Testis (tissue), 3 donors: ENCODE results near the gene TMC1. TPM values are rescaled to one million over a fixed set of nuclear protein-coding genes. Genes with fewer than 3 reads are reported as not detected.
"Not testable (repeated sequence)": the region's sequence is repeated elsewhere in the genome, so short reads cannot be mapped to it uniquely, and the experiment has no call there.

Experiments
- DNase-seq: peaks from one replicate; pipeline ENCODE4 v3.0.0-alpha.2; 2019
- H3K27ac ChIP-seq, 2 donors: fragments of 200-600 bp; sonication (generic); one replicate each; pipeline ENCODE4 v1.5.1; 2019
- H3K27me3 ChIP-seq: fragments of 200-600 bp; sonication (generic); one replicate; pipeline ENCODE4 v1.5.1; 2019
- H3K36me3 ChIP-seq: fragments of 200-600 bp; sonication (generic); one replicate; pipeline ENCODE4 v1.5.1; 2017; ENCODE audit warnings: low read depth; ENCODE audit errors: missing control alignments
- H3K4me1 ChIP-seq: fragments of 200-600 bp; sonication (generic); one replicate; pipeline ENCODE4 v1.5.1; 2019
- H3K4me3 ChIP-seq, 2 donors: fragments of 200-600 bp; sonication (generic); one replicate each; pipeline ENCODE4 v1.5.1; 2017 to 2019
- H3K9me3 ChIP-seq: fragments of 200-600 bp; sonication (generic); one replicate; pipeline ENCODE4 v1.5.1; 2017
- CTCF ChIP-seq, 3 experiments: fragments of 450-650 bp in 2 of 3; fragments of 200-600 bp in 1 of 3; sonication (generic) in 1 of 3; IDR thresholded peaks; one replicate each; pipeline ENCODE4 v1.5.1; 2016 to 2019; ENCODE audit warnings: antibody characterized with exemption in 3 of 3, mild to moderate bottlenecking in 2 of 3, moderate library complexity in 1 of 3
- POLR2A ChIP-seq: fragments of 450-650 bp; IDR thresholded peaks from one replicate; pipeline ENCODE4 v1.6.1; 2017; ENCODE audit warnings: antibody characterized with exemption, mild to moderate bottlenecking, moderate library complexity
- WGBS, 2 donors: methylation state at CpG; one replicate each; pipeline ENCODE4 v1.1.5; 2018; 5-methylcytosine and 5-hydroxymethylcytosine counted together
- intact Hi-C: fragments of 100-400 bp; cut with DNase I; formaldehyde crosslinking; loops from one replicate; pipeline ENCODE4 v1.15.1; 2023; ENCODE audit warnings: low total_unique reads
- polyA plus RNA-seq: library from polyadenylated mRNA; stranded (reverse); fragments of 350-450 nt; fragmentation: Illumina TruSeq; extraction: RNeasy Lipid Tissue Mini Kit (QIAGEN cat#74804); gene quantifications from one replicate; pipeline ENCODE4 v1.2.3, GENCODE V29; 2014; ENCODE audit warnings: low read depth, low replicate concordance; ENCODE audit not compliant: insufficient read depth
- total RNA-seq, 2 donors: library from RNA; depleted of rRNA; stranded (reverse); fragments of >200 nt; gene quantifications; one replicate each; pipeline ENCODE4 v1.2.3, GENCODE V29; 2016

Gene TMC1
- total and polyA plus RNA-seq, 3 donors from 2014 or later: 2.0 to 5.4 (median 3.0) TPM

GRCh38 chr9:72790989-72791388, 269.6 kb downstream of the TMC1 start:
- no peaks in the 10 kb centered on the region for H3K9me3 ChIP-seq
- TF ChIP-seq POLR2A (no peak), CTCF (IDR thresholded peaks at IDR 0.05) (no peak)
- intact Hi-C loops: no loop called here
- 86 to 90% methylated on average over 4 of the region's 4 CpGs for WGBS, 2 donors
- H3K4me1 ChIP-seq: no peaks in the 10 kb centered on the region
- no peak overlapping the region for H3K27ac ChIP-seq
- no peaks in the 10 kb centered on the region for H3K27me3 ChIP-seq
- no peak for DNase-seq
- no peak overlapping the region for H3K4me3 ChIP-seq
- no peaks in the 10 kb centered on the region for H3K36me3 ChIP-seq

GRCh38 chr9:72791436-72791835, 270.0 kb downstream of the TMC1 start:
- 64 to 65% methylated on average over 1 of the region's 1 CpG for WGBS, 2 donors
- Histone ChIP-seq H3K4me1 (no peaks in the 10 kb centered on the region), H3K27me3 (no peaks in the 10 kb centered on the region), H3K4me3 (no peak overlapping the region), H3K27ac (no peak overlapping the region), H3K9me3 (no peaks in the 10 kb centered on the region), H3K36me3 (no peaks in the 10 kb centered on the region)
- DNase-seq: no peak
- intact Hi-C loops: no loop called here
- TF ChIP-seq CTCF (IDR thresholded peaks at IDR 0.05) (no peak), POLR2A (no peak)

GRCh38 chr9:72794946-72795345, 273.5 kb downstream of the TMC1 start:
- DNase-seq: no peak
- no peak overlapping the region for H3K27ac ChIP-seq
- H3K36me3 ChIP-seq: no peaks in the 10 kb centered on the region
- TF ChIP-seq POLR2A (no peak), CTCF (IDR thresholded peaks at IDR 0.05) (no peak)
- no peaks in the 10 kb centered on the region for H3K4me1 ChIP-seq
- intact Hi-C loops: no loop called here
- no peaks in the 10 kb centered on the region for H3K27me3 ChIP-seq
- no peak overlapping the region for H3K4me3 ChIP-seq
- H3K9me3 ChIP-seq: no peaks in the 10 kb centered on the region
- 80 to 81% methylated on average over 1 of the region's 1 CpG for WGBS, 2 donors

- H3K9me3 ChIP-seq: no peaks in the 10 kb centered on the region
- H3K27ac ChIP-seq: no peak overlapping the region
- H3K36me3 ChIP-seq: no peaks in the 10 kb centered on the region
- TF ChIP-seq CTCF (IDR thresholded peaks at IDR 0.05) (no peak), POLR2A (no peak)
- WGBS, 2 donors: 76 to 78% methylated on average over 5 of the region's 5 CpGs
- H3K27me3 ChIP-seq: no peaks in the 10 kb centered on the region
- H3K4me3 ChIP-seq: no peak overlapping the region
- DNase-seq: no peak
- intact Hi-C loops: no loop called here
- H3K4me1 ChIP-seq: no peaks in the 10 kb centered on the region
Observed at GRCh38 chr9:72800328-72800994, 279.1 kb downstream of the TMC1 start.

GRCh38 chr9:72805238-72805637, 283.8 kb downstream of the TMC1 start:
- Histone ChIP-seq H3K4me3 (no peak overlapping the region), H3K27ac (no peak overlapping the region), H3K27me3 (no peaks in the 10 kb centered on the region), H3K4me1 (no peaks in the 10 kb centered on the region), H3K9me3 (no peaks in the 10 kb centered on the region), H3K36me3 (no peaks in the 10 kb centered on the region)
- no peak for DNase-seq
- intact Hi-C loops: no loop called here
- TF ChIP-seq POLR2A (no peak), CTCF (IDR thresholded peaks at IDR 0.05) (no peak)
- 78% methylated on average over 1 of the region's 1 CpG for WGBS, 2 donors

- DNase-seq, H3K27me3 ChIP-seq, H3K36me3 ChIP-seq, H3K27ac ChIP-seq, H3K4me1 ChIP-seq, intact Hi-C loops, H3K9me3 ChIP-seq: not testable (repeated sequence)
- H3K4me3 ChIP-seq: peak overlapping the region in 1 of 2 donors; percentile 20
- WGBS, 2 donors: 44 to 83% methylated on average over 5 to 27 of the region's 35 CpGs
Observed at GRCh38 chr9:72806313-72806809, 285.0 kb downstream of the TMC1 start.
